ENCODE data around the gene RTN4R. TPM values are rescaled to one million over a fixed set of nuclear protein-coding genes. Genes with fewer than 3 reads are reported as not detected.

The RTN4R gene
- total RNA-seq, 1 donor from 2014 or later, result 4.2 TPM

- DNase-seq (ENCODE audit: extremely low spot score in 2 of 2), result no peak
- Histone ChIP-seq H3K27ac (no peak overlapping the region), H3K9me3 (no peaks in the 10 kb centered on the region), H3K36me3 (no peaks in the 10 kb centered on the region), H3K4me1 (peaks cover 14% of the 10 kb centered on the region), H3K27me3 (no peaks in the 10 kb centered on the region), H3K4me3 (no peak overlapping the region)
- intact Hi-C loops (cut with DNase I), result no loop called here
- TF ChIP-seq CTCF (IDR thresholded peaks at IDR 0.05) (no peak), POLR2A (IDR thresholded peaks at IDR 0.05) (no peak), POLR2AphosphoS5 (IDR thresholded peaks at IDR 0.05; ENCODE audit: insufficient read depth in 1 of 2, low read depth in 1 of 2) (no peak)
Observed at GRCh38 chr22:20302438-20303228, 34.5 kb upstream of the RTN4R start.

- no peaks in the 10 kb centered on the region for H3K36me3 ChIP-seq
- H3K27ac ChIP-seq, result no peak overlapping the region
- H3K4me1 ChIP-seq, result peaks cover 14% of the 10 kb centered on the region
- intact Hi-C loops (cut with DNase I), result no loop called here
- H3K9me3 ChIP-seq, result no peaks in the 10 kb centered on the region
- DNase-seq (ENCODE audit: extremely low spot score in 2 of 2), result no peak
- H3K4me3 ChIP-seq, result peak overlapping the region; percentile 55 to 56
- no peak for TF ChIP-seq CTCF (IDR thresholded peaks at IDR 0.05)
- no peak for TF ChIP-seq POLR2A (IDR thresholded peaks at IDR 0.05)
- no peak for TF ChIP-seq POLR2AphosphoS5 (IDR thresholded peaks at IDR 0.05; ENCODE audit: insufficient read depth in 1 of 2, low read depth in 1 of 2)
- H3K27me3 ChIP-seq, result no peaks in the 10 kb centered on the region
Observed at GRCh38 chr22:20299746-20300136, 31.6 kb upstream of the RTN4R start.

GRCh38 chr22:20298803-20299745 lies 31.0 kb upstream of the RTN4R start:
- Histone ChIP-seq H3K27ac (no peak overlapping the region), H3K27me3 (no peaks in the 10 kb centered on the region), H3K4me1 (peaks cover 14% of the 10 kb centered on the region), H3K36me3 (no peaks in the 10 kb centered on the region), H3K9me3 (no peaks in the 10 kb centered on the region), H3K4me3 (peak overlapping the region; percentile 55 to 56)
- intact Hi-C loops (cut with DNase I), result no loop called here
- TF ChIP-seq POLR2AphosphoS5 (IDR thresholded peaks at IDR 0.05; ENCODE audit: insufficient read depth in 1 of 2, low read depth in 1 of 2) (peak in 1 of 2 donors; percentile 43), POLR2A (IDR thresholded peaks at IDR 0.05) (no peak), CTCF (IDR thresholded peaks at IDR 0.05) (no peak)
- no peak for DNase-seq (ENCODE audit: extremely low spot score in 2 of 2)

- TF ChIP-seq POLR2AphosphoS5 (IDR thresholded peaks at IDR 0.05; ENCODE audit: insufficient read depth in 1 of 2, low read depth in 1 of 2), result no peak
- Histone ChIP-seq H3K36me3 (no peaks in the 10 kb centered on the region), H3K9me3 (no peaks in the 10 kb centered on the region), H3K4me3 (peak overlapping the region; percentile 55 to 56), H3K27me3 (no peaks in the 10 kb centered on the region), H3K27ac (no peak overlapping the region), H3K4me1 (peaks cover 14% of the 10 kb centered on the region)
- intact Hi-C loops (cut with DNase I), result no loop called here
- no peak for DNase-seq (ENCODE audit: extremely low spot score in 2 of 2)
Observed at GRCh38 chr22:20298110-20298802, 30.1 kb upstream of the RTN4R start.

- DNase-seq (ENCODE audit: extremely low spot score in 2 of 2), result no peak
- Histone ChIP-seq H3K9me3 (no peaks in the 10 kb centered on the region), H3K27me3 (no peaks in the 10 kb centered on the region), H3K36me3 (no peaks in the 10 kb centered on the region), H3K4me1 (peaks cover 14% of the 10 kb centered on the region), H3K4me3 (no peak overlapping the region), H3K27ac (no peak overlapping the region)
- TF ChIP-seq POLR2A (IDR thresholded peaks at IDR 0.05) (no peak), CTCF (IDR thresholded peaks at IDR 0.05) (no peak), POLR2AphosphoS5 (IDR thresholded peaks at IDR 0.05; ENCODE audit: insufficient read depth in 1 of 2, low read depth in 1 of 2) (no peak)
- intact Hi-C loops (cut with DNase I), result no loop called here
Observed at GRCh38 chr22:20297414-20298109, 29.4 kb upstream of the RTN4R start.
